Activated B cell treated with CpG ODN at 0.5 μM for 24 hours (primary cell): ENCODE results near the gene OGFRL1. TPM values are rescaled to one million over a fixed set of nuclear protein-coding genes. Genes with fewer than 3 reads are reported as not detected.

Experiments
- ATAC-seq: fragments of 200-7000 bp; cut with Tn5 transposase; one replicate; pipeline ENCODE4 v1.10.0; 2021; ENCODE audit warnings: low read depth, mild to moderate bottlenecking, moderate library complexity
- CTCF ChIA-PET: fragments of 350-600 bp; sonication (Branson Sonifier 250); formaldehyde crosslinking; loops from one replicate; lab custom pipeline; 2021; ENCODE audit warnings: antibody characterized with exemption; lab: Charles Lee
- POLR2A ChIA-PET: fragments of 350-600 bp; sonication (Branson Sonifier 250); formaldehyde crosslinking; loops from one replicate; lab custom pipeline; 2021; ENCODE audit warnings: antibody characterized with exemption; lab: Charles Lee
- DNase-seq: peaks from one replicate; pipeline ENCODE4 v3.0.0; 2022
- H3K27ac Mint-ChIP-seq: one replicate; pipeline ENCODE4 v1.8.0; 2020; ENCODE audit warnings: mixed read lengths
- H3K27me3 Mint-ChIP-seq: one replicate; pipeline ENCODE4 v1.8.0; 2021; ENCODE audit warnings: mixed read lengths
- H3K36me3 Mint-ChIP-seq: one replicate; pipeline ENCODE4 v1.8.0; 2021; ENCODE audit warnings: low read depth, mixed read lengths
- H3K4me1 Mint-ChIP-seq: one replicate; pipeline ENCODE4 v1.8.0; 2021; ENCODE audit warnings: mixed read lengths
- H3K4me3 Mint-ChIP-seq: one replicate; pipeline ENCODE4 v1.8.0; 2020; ENCODE audit warnings: mild to moderate bottlenecking, mixed read lengths
- H3K9me3 Mint-ChIP-seq: one replicate; pipeline ENCODE4 v1.8.0; 2020; ENCODE audit warnings: mixed read lengths
- intact Hi-C: fragments of 100-400 bp; cut with micrococcal nuclease; formaldehyde crosslinking; loops from one replicate; pipeline ENCODE4 v1.15.1; 2024
- total RNA-seq: library from RNA; stranded (reverse); gene quantifications from 2 replicates; pipeline ENCODE4 v1.2.3, GENCODE V29; 2022
- TF ChIP-seq, protein P1 (sequence below): fragments of 200-600 bp; IDR thresholded peaks from one replicate; pipeline ENCODE4 v1.8.0; 2022; ENCODE audit warnings: antibody characterized with exemption, mild to moderate bottlenecking

The OGFRL1 gene
- total RNA-seq, 1 donor from 2014 or later, result 18.4 TPM

DNA sequence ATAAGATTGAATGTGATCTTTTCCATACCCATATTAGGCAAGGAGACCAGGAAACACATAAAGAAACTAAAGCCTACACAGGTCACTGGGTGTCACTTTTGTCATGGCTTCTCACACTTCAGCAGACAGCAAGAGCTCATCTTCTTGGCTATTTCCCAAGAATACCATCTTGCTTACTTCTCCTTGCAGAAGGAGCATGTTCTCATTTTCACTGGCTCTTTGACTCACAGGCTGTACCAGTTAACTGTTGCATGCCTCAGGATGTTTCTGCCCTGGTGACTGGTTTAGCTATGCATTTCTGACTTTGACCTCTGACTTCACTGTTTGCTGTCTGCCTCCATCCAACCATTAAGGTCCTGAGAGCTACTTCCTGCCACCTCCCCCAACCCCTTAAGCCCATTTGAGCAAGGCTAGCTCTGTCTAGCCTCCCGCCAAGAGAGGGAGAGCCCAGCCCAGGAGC, 40.3 kb upstream of the OGFRL1 start:
- ATAC-seq (peak; percentile 79), DNase-seq (no peak)
- Mint-ChIP-seq H3K36me3 (no peaks in the 10 kb centered on the region), H3K4me3 (peak overlapping the region; percentile 8), H3K27ac (peak overlapping the region; percentile 80), H3K9me3 (peaks cover 5% of the 10 kb centered on the region), H3K27me3 (no peaks in the 10 kb centered on the region), H3K4me1 (peaks cover 51% of the 10 kb centered on the region)
- TF ChIP-seq, protein P1, sequence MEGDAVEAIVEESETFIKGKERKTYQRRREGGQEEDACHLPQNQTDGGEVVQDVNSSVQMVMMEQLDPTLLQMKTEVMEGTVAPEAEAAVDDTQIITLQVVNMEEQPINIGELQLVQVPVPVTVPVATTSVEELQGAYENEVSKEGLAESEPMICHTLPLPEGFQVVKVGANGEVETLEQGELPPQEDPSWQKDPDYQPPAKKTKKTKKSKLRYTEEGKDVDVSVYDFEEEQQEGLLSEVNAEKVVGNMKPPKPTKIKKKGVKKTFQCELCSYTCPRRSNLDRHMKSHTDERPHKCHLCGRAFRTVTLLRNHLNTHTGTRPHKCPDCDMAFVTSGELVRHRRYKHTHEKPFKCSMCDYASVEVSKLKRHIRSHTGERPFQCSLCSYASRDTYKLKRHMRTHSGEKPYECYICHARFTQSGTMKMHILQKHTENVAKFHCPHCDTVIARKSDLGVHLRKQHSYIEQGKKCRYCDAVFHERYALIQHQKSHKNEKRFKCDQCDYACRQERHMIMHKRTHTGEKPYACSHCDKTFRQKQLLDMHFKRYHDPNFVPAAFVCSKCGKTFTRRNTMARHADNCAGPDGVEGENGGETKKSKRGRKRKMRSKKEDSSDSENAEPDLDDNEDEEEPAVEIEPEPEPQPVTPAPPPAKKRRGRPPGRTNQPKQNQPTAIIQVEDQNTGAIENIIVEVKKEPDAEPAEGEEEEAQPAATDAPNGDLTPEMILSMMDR, result no peak
- ChIA-PET POLR2A (interaction anchor here (1.8 to 5.8 kb wide), 2 partner anchors 21 to 40 kb away, joined by 5 to 67 read pairs; partner anchors contain the start of gene OGFRL1), CTCF (interaction anchor here (1.3 to 1.7 kb wide), 2 partner anchors 39 to 40 kb away, joined by 3 to 7 read pairs; partner anchors contain the start of gene OGFRL1)
- intact Hi-C loops, result loop anchor here (1.0 kb wide), 1 partner anchor 40 kb away; the partner anchor contains the start of gene OGFRL1

DNA sequence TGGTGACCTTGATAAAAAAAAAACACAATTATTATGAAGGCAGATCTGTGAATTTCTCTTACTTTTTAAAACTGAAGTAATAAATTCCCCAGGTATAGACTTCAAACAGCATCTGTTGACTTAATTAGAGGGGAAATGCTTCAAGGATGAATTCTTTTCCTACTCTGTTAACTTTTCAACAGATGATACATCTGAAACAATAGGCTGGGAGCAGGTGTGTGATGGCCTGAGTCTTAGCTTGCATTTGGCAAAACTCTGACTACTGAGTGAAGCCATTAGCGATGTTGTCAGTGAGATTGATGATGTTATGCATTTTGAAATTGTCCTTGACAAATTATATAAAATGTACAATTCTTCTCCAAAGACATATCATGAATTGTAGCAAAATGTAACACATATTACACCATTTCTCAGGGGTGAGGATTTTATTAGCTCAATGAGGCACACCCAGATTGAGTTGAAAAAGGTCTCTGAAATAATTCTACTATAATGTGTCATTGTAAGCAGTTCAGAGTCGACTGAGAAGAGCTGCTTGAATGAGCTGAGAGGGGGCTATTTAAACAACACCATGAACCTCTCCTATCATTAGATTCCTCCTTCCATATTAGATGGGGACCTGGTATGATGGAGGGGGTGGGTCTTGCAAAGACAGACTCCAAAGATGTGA, 39.6 kb upstream of the OGFRL1 start:
- CTCF ChIA-PET, result interaction anchor here (1.3 to 1.7 kb wide), 3 partner anchors 20 to 39 kb away, joined by 3 to 7 read pairs (median 5); partner anchors contain the start of gene OGFRL1
- POLR2A ChIA-PET, result interaction anchor here (1.8 to 5.8 kb wide), 2 partner anchors 20 to 39 kb away, joined by 5 to 67 read pairs; partner anchors contain the start of gene OGFRL1
- no peaks in the 10 kb centered on the region for H3K36me3 Mint-ChIP-seq

DNA sequence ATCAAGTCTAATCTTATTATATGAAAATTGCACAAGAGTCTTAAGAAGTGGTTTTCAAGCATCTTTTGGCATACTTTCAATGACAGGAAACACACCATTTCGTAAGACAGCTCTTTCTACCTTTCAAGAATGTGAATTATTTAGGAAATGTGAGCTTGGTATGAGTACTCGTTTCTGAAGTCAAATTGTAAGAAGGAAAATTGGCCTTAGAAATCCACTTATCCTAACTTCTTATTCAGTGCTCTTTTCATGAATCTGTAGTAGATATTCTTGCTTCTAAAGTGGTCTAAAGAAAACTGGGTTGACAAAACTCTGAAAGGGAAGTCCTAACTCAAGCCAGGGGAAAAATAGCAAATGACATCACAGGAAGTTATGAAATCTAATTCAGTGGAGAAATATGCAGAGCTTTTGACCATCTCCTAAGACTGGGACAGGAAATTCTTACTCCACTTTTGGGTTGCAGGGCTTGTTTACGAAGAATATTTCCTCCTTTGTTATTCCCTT, 38.5 kb upstream of the OGFRL1 start:
- POLR2A ChIA-PET, result interaction anchor here (5.8 kb wide), 1 partner anchor 38 kb away, joined by 67 read pairs; the partner anchor contains the start of gene OGFRL1
- Mint-ChIP-seq H3K4me3 (peak overlapping the region; percentile 16), H3K27ac (peak overlapping the region; percentile 30), H3K9me3 (peaks cover 5% of the 10 kb centered on the region), H3K27me3 (no peaks in the 10 kb centered on the region), H3K36me3 (no peaks in the 10 kb centered on the region), H3K4me1 (peaks cover 65% of the 10 kb centered on the region)
- DNase-seq (no peak), ATAC-seq (no peak)
- CTCF ChIA-PET, result interaction anchor here (1.6 kb wide), 1 partner anchor 18 kb away, joined by 5 read pairs; no protein-coding TSS in a partner anchor
- TF ChIP-seq, protein P1, result no peak
- intact Hi-C loops, result no loop called here

More for the DNA sequence above, 39.6 kb upstream of the OGFRL1 start:
- peak overlapping the region; percentile 80 for H3K27ac Mint-ChIP-seq
- peaks cover 58% of the 10 kb centered on the region for H3K4me1 Mint-ChIP-seq
- no peaks in the 10 kb centered on the region for H3K27me3 Mint-ChIP-seq
- ATAC-seq (no peak), DNase-seq (no peak)
- peaks cover 5% of the 10 kb centered on the region for H3K9me3 Mint-ChIP-seq
- H3K4me3 Mint-ChIP-seq, result peak overlapping the region; percentile 8
- TF ChIP-seq, protein P1, result no peak
- intact Hi-C loops, result loop anchor here (1.0 kb wide), 1 partner anchor 39 kb away; the partner anchor contains the start of gene OGFRL1

DNA sequence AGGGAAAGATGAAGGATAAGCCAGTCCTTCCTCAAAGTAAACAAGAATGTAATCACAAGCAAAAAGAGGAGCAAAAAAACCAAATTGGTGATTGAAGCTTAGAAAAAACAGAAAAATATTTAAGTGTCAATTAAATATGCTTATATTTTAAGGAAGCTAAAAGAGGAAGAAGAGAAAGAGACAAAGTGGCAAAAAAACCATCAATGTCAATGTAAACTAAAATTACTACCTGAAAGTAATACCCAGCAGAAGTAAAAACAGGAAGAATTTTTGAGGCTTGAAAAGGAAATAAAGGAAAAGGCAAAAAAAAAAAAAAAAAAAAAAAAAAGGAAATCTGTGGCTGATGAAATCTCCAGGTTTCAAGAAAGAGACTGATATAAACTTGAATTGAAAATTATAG, 36.2 kb upstream of the OGFRL1 start:
- no peak for ATAC-seq
- peaks cover 5% of the 10 kb centered on the region for H3K9me3 Mint-ChIP-seq
- TF ChIP-seq, protein P1, result no peak
- H3K4me3 Mint-ChIP-seq, result peak overlapping the region; percentile 41
- H3K27ac Mint-ChIP-seq, result peak overlapping the region; percentile 72
- H3K27me3 Mint-ChIP-seq, result no peaks in the 10 kb centered on the region
- intact Hi-C loops, result no loop called here
- H3K4me1 Mint-ChIP-seq, result peaks cover 65% of the 10 kb centered on the region
- no peaks in the 10 kb centered on the region for H3K36me3 Mint-ChIP-seq
- ChIA-PET CTCF (interaction anchor here (1.4 kb wide), 1 partner anchor 36 kb away, joined by 3 read pairs; the partner anchor contains the start of gene OGFRL1), POLR2A (interaction anchor here (5.8 kb wide), 1 partner anchor 36 kb away, joined by 67 read pairs; the partner anchor contains the start of gene OGFRL1)
- DNase-seq, result no peak
